K562 (cell line): ENCODE data around the gene RNASEH2A.

Source experiments
- GABPB2 ChIP-seq: fragments of 250-450 bp; sonication (Bioruptor Pico); conservative IDR thresholded peaks from 2 replicates; pipeline ENCODE4 v1.5.1; 2021; ENCODE audit warnings: mild to moderate bottlenecking
- NFE2 ChIP-seq: IDR thresholded peaks from 2 replicates; pipeline ENCODE4 v1.6.1; 2014; ENCODE audit warnings: antibody characterized with exemption, low read depth

- TF ChIP-seq NFE2: no peak
- TF ChIP-seq GABPB2 (CRISPR knock-in tag): no peak
Observed at GRCh38 chr19:12759686-12760085, 46.7 kb upstream of the RNASEH2A start.
